WTC11 (cell line): ENCODE measurements around the gene LAGE3. TPM values are rescaled to one million over a fixed set of nuclear protein-coding genes. Genes with fewer than 3 reads are reported as not detected.

Source experiments
- ATAC-seq: fragments of 200-7000 bp; cut with Tn5 transposase; 2 replicates; pipeline ENCODE4 v1.10.0; 2021; ENCODE audit warnings: mild to moderate bottlenecking, moderate library complexity
- CTCF ChIA-PET: fragments of 300-600 bp; sonication (Branson Sonifier 250); formaldehyde crosslinking; loops from one replicate; lab custom pipeline; 2021; ENCODE audit warnings: antibody characterized with exemption; lab: Charles Lee
- POLR2A ChIA-PET: fragments of 350-600 bp; sonication (Branson Sonifier 250); formaldehyde crosslinking; loops from one replicate; lab custom pipeline; 2021; ENCODE audit warnings: antibody characterized with exemption; lab: Charles Lee
- DNase-seq: peaks from one replicate; pipeline ENCODE4 v3.0.0; 2021; ENCODE audit warnings: low spot score
- H3K27ac Mint-ChIP-seq: 2 replicates; pipeline ENCODE4 v1.8.0; 2021; ENCODE audit warnings: mixed read lengths
- H3K27me3 Mint-ChIP-seq: 2 replicates; pipeline ENCODE4 v1.8.0; 2021; ENCODE audit warnings: low read depth, mild to moderate bottlenecking, moderate library complexity, mixed read lengths
- H3K36me3 Mint-ChIP-seq: 2 replicates; pipeline ENCODE4 v1.8.0; 2021; ENCODE audit warnings: mixed read lengths
- H3K4me1 Mint-ChIP-seq: 2 replicates; pipeline ENCODE4 v1.8.0; 2022; ENCODE audit warnings: mixed read lengths
- H3K4me3 Mint-ChIP-seq: 2 replicates; pipeline ENCODE4 v1.8.0; 2021; ENCODE audit warnings: mild to moderate bottlenecking, moderate library complexity, mixed read lengths
- H3K9me3 Mint-ChIP-seq: 2 replicates; pipeline ENCODE4 v1.8.0; 2021; ENCODE audit warnings: mixed read lengths
- ELF4 ChIP-seq: sonication (generic); formaldehyde crosslinking; IDR thresholded peaks from 2 replicates; pipeline ENCODE4 v1.8.1; 2022; ENCODE audit warnings: low read depth, mild to moderate bottlenecking, moderate library complexity, missing genetic modification reagents
- EMX1 ChIP-seq: fragments of 250-450 bp; sonication (Bioruptor Pico); IDR thresholded peaks from 2 replicates; pipeline ENCODE4 v1.8.0; 2021; ENCODE audit warnings: mild to moderate bottlenecking
- ETV6 ChIP-seq: sonication (generic); formaldehyde crosslinking; IDR thresholded peaks from 2 replicates; pipeline ENCODE4 v1.8.1; 2022; ENCODE audit warnings: mild to moderate bottlenecking, missing genetic modification reagents
- FOXJ3 ChIP-seq: sonication (generic); formaldehyde crosslinking; IDR thresholded peaks from 2 replicates; pipeline ENCODE4 v1.9.0; 2021; ENCODE audit warnings: missing genetic modification reagents, mild to moderate bottlenecking, borderline replicate concordance
- FOXK1 ChIP-seq: sonication (generic); formaldehyde crosslinking; IDR thresholded peaks from 2 replicates; pipeline ENCODE4 v1.8.0; 2022; ENCODE audit warnings: mild to moderate bottlenecking, moderate library complexity, missing genetic modification reagents
- GRHL2 ChIP-seq: fragments of 250-450 bp; sonication (Bioruptor Pico); IDR thresholded peaks from 2 replicates; pipeline ENCODE4 v1.8.0; 2022; ENCODE audit warnings: mild to moderate bottlenecking, moderate library complexity; ENCODE audit not compliant: insufficient replicate concordance, severe bottlenecking
- HMGA2 ChIP-seq: fragments of 250-450 bp; sonication (Bioruptor Pico); IDR thresholded peaks from 2 replicates; pipeline ENCODE4 v1.4.0; 2021; ENCODE audit warnings: mild to moderate bottlenecking, moderate library complexity
- KAT7 ChIP-seq: sonication (generic); formaldehyde crosslinking; IDR thresholded peaks from 2 replicates; pipeline ENCODE4 v1.8.1; 2023; ENCODE audit warnings: missing genetic modification reagents, mild to moderate bottlenecking, borderline replicate concordance
- MXD4 ChIP-seq: fragments of 250-450 bp; sonication (Bioruptor Pico); IDR thresholded peaks from 2 replicates; pipeline ENCODE4 v1.8.0; 2021; ENCODE audit warnings: mild to moderate bottlenecking, moderate library complexity, borderline replicate concordance
- MYBL2 ChIP-seq: sonication (generic); formaldehyde crosslinking; IDR thresholded peaks from 2 replicates; pipeline ENCODE4 v1.8.1; 2023; ENCODE audit warnings: mild to moderate bottlenecking, moderate library complexity, missing genetic modification reagents
- NFYB ChIP-seq: sonication (generic); formaldehyde crosslinking; conservative IDR thresholded peaks from 2 replicates; pipeline ENCODE4 v1.8.0; 2022; ENCODE audit warnings: low read depth, missing genetic modification reagents
- NR2C2 ChIP-seq: sonication (generic); formaldehyde crosslinking; IDR thresholded peaks from 2 replicates; pipeline ENCODE4 v1.8.0; 2022; ENCODE audit warnings: mild to moderate bottlenecking, missing genetic modification reagents
- TCF7 ChIP-seq: sonication (generic); formaldehyde crosslinking; IDR thresholded peaks from 2 replicates; pipeline ENCODE4 v1.8.0; 2022; ENCODE audit warnings: mild to moderate bottlenecking, low read depth, missing genetic modification reagents, moderate library complexity
- TEAD4 ChIP-seq: sonication (generic); formaldehyde crosslinking; IDR thresholded peaks from 2 replicates; pipeline ENCODE4 v1.8.0; 2022; ENCODE audit warnings: mild to moderate bottlenecking, missing genetic modification reagents
- ZNF121 ChIP-seq: sonication (generic); formaldehyde crosslinking; IDR thresholded peaks from 2 replicates; pipeline ENCODE4 v1.8.0; 2023; ENCODE audit warnings: missing genetic modification reagents
- ZNF138 ChIP-seq: sonication (generic); formaldehyde crosslinking; conservative IDR thresholded peaks from 2 replicates; pipeline ENCODE4 v1.8.1; 2022; ENCODE audit warnings: mild to moderate bottlenecking, moderate library complexity, missing genetic modification reagents
- ZNF263 ChIP-seq: sonication (generic); formaldehyde crosslinking; IDR thresholded peaks from 2 replicates; pipeline ENCODE4 v1.8.1; 2022; ENCODE audit warnings: low read depth, mild to moderate bottlenecking, moderate library complexity, missing genetic modification reagents
- ZNF317 ChIP-seq: sonication (generic); formaldehyde crosslinking; IDR thresholded peaks from 2 replicates; pipeline ENCODE4 v1.8.1; 2023; ENCODE audit warnings: low read depth, mild to moderate bottlenecking, moderate library complexity, missing genetic modification reagents, borderline replicate concordance
- ZNF416 ChIP-seq: fragments of 250-450 bp; sonication (Bioruptor Pico); IDR thresholded peaks from 2 replicates; pipeline ENCODE4 v1.9.0; 2021; ENCODE audit warnings: mild to moderate bottlenecking, inconsistent platforms
- ZNF671 ChIP-seq: fragments of 250-450 bp; sonication (Bioruptor Pico); IDR thresholded peaks from 2 replicates; pipeline ENCODE4 v1.8.0; 2021; ENCODE audit warnings: mild to moderate bottlenecking
- total RNA-seq: library from RNA; stranded (reverse); gene quantifications from 3 replicates; pipeline ENCODE4 v1.2.3, GENCODE V29; 2021
- TF ChIP-seq, protein P1 (sequence below): sonication (generic); formaldehyde crosslinking; IDR thresholded peaks from 2 replicates; pipeline ENCODE4 v1.8.1; 2023; ENCODE audit warnings: mild to moderate bottlenecking, moderate library complexity, missing genetic modification reagents
- TF ChIP-seq, protein P2 (sequence below): sonication (generic); formaldehyde crosslinking; IDR thresholded peaks from 2 replicates; pipeline ENCODE4 v1.8.1; 2023; ENCODE audit warnings: mild to moderate bottlenecking, missing genetic modification reagents, moderate library complexity
- TF ChIP-seq, protein P3 (sequence below): sonication (generic); formaldehyde crosslinking; conservative IDR thresholded peaks from 2 replicates; pipeline ENCODE4 v1.8.1; 2022; ENCODE audit warnings: mild to moderate bottlenecking, missing genetic modification reagents
- TF ChIP-seq, protein P4 (sequence below): sonication (generic); formaldehyde crosslinking; IDR thresholded peaks from 2 replicates; pipeline ENCODE4 v1.8.1; 2022; ENCODE audit warnings: missing genetic modification reagents, borderline replicate concordance
- TF ChIP-seq, protein P5 (sequence below): sonication (generic); formaldehyde crosslinking; IDR thresholded peaks from 2 replicates; pipeline ENCODE4 v1.8.0; 2022; ENCODE audit warnings: mild to moderate bottlenecking, missing genetic modification reagents
- TF ChIP-seq, protein P6 (sequence below): sonication (generic); formaldehyde crosslinking; IDR thresholded peaks from 2 replicates; pipeline ENCODE4 v1.8.1; 2023; ENCODE audit warnings: mild to moderate bottlenecking, missing genetic modification reagents, moderate library complexity
- TF ChIP-seq, protein P7 (sequence below): sonication (generic); formaldehyde crosslinking; IDR thresholded peaks from 2 replicates; pipeline ENCODE4 v1.8.1; 2023; ENCODE audit warnings: mild to moderate bottlenecking, missing genetic modification reagents
- TF ChIP-seq, protein P8 (sequence below): fragments of 250-450 bp; sonication (Bioruptor Pico); IDR thresholded peaks from 2 replicates; pipeline ENCODE4 v1.9.0; 2021; ENCODE audit warnings: moderate library complexity, mild to moderate bottlenecking, inconsistent platforms, borderline replicate concordance

The LAGE3 gene
- total RNA-seq, 1 experiment from 2014 or later: 46.1 TPM

DNA sequence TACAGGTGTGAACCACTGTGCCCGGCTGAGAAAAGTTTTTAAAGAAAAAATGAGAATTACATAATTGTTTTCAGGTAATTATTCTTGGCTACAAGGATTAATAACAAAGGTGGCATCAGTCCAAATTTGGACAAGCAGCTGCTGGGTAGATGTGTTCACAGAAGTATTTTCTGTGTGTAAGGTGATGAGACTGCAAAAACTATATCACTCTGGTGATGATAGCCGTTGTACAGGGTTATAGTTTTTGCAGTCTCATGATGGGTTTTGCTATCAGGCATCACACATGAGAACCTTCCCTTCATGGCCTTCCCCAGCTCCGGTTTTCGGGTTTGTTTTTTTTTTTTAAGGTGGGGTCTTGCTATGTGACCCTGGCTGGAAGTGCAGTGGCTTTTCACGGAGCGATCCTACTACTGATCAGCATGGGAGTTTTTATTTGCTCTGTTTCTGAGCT, 16.4 kb upstream of the LAGE3 start:
- ChIA-PET POLR2A (no interaction called here), CTCF (interaction anchor here (0.6 kb wide), 1 partner anchor 72 kb away, joined by 3 read pairs; no protein-coding TSS in a partner anchor)
- Mint-ChIP-seq H3K4me3 (no peak overlapping the region), H3K27ac (no peak overlapping the region)
- TF ChIP-seq ETV6 (CRISPR knock-in tag): no peak
- TF ChIP-seq, protein P1, sequence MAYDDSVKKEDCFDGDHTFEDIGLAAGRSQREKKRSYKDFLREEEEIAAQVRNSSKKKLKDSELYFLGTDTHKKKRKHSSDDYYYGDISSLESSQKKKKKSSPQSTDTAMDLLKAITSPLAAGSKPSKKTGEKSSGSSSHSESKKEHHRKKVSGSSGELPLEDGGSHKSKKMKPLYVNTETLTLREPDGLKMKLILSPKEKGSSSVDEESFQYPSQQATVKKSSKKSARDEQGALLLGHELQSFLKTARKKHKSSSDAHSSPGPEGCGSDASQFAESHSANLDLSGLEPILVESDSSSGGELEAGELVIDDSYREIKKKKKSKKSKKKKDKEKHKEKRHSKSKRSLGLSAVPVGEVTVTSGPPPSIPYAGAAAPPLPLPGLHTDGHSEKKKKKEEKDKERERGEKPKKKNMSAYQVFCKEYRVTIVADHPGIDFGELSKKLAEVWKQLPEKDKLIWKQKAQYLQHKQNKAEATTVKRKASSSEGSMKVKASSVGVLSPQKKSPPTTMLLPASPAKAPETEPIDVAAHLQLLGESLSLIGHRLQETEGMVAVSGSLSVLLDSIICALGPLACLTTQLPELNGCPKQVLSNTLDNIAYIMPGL (CRISPR knock-in tag): no peak
- no peak for TF ChIP-seq KAT7 (CRISPR knock-in tag)
- no peak for TF ChIP-seq HMGA2 (CRISPR knock-in tag)
- no peak for TF ChIP-seq ZNF263 (CRISPR knock-in tag)
- no peak for TF ChIP-seq ZNF416 (CRISPR knock-in tag)
- no peak for TF ChIP-seq TCF7 (CRISPR knock-in tag)
- no peak for TF ChIP-seq FOXK1
- TF ChIP-seq, protein P2, sequence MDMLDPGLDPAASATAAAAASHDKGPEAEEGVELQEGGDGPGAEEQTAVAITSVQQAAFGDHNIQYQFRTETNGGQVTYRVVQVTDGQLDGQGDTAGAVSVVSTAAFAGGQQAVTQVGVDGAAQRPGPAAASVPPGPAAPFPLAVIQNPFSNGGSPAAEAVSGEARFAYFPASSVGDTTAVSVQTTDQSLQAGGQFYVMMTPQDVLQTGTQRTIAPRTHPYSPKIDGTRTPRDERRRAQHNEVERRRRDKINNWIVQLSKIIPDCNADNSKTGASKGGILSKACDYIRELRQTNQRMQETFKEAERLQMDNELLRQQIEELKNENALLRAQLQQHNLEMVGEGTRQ (CRISPR knock-in tag): no peak
- TF ChIP-seq MXD4 (CRISPR knock-in tag): no peak
- TF ChIP-seq GRHL2: no peak
- TF ChIP-seq ZNF671: no peak
- no peak for TF ChIP-seq MYBL2 (CRISPR knock-in tag)
- TF ChIP-seq, all 79 proteins: peak for 0
- Mint-ChIP-seq H3K27me3 (peaks cover 5% of the 10 kb centered on the region; the same call in 1 of the 2 replicates), H3K36me3 (no peaks in the 10 kb centered on the region), H3K9me3 (no peaks in the 10 kb centered on the region), H3K4me1 (no peaks in the 10 kb centered on the region)
- DNase-seq (no peak), ATAC-seq (no peak)

DNA sequence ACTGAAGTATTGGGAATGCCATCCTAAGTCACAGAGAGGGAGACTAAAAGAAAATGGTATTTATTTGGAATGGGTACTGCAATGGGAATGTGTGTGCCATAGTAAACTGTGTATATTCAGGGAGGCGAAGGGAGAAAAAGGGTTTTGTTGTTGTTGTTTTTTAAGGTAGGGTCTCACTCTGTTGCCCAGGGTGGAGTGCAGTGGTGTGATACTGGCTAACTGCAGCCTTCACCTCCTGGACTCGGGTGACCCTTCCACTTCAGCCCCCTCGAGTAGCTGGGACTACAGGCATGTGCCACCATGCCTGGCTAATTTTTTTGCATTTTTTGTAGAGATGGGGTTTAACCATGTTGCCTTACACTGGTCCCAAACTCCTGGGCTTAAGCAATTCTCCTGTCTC, 15.6 kb upstream of the LAGE3 start:
- CTCF ChIA-PET: no interaction called here
- Mint-ChIP-seq H3K9me3 (no peaks in the 10 kb centered on the region), H3K4me3 (no peak overlapping the region), H3K27me3 (peaks cover 5% of the 10 kb centered on the region; the same call in 1 of the 2 replicates), H3K36me3 (no peaks in the 10 kb centered on the region), H3K4me1 (peaks cover 1% of the 10 kb centered on the region; the same call in 1 of the 2 replicates), H3K27ac (no peak overlapping the region)
- ATAC-seq (no peak), DNase-seq (no peak)
- POLR2A ChIA-PET: no interaction called here
- TF ChIP-seq ZNF317 (CRISPR knock-in tag): no peak
- no peak for TF ChIP-seq NFYB (CRISPR knock-in tag)
- TF ChIP-seq, protein P3, sequence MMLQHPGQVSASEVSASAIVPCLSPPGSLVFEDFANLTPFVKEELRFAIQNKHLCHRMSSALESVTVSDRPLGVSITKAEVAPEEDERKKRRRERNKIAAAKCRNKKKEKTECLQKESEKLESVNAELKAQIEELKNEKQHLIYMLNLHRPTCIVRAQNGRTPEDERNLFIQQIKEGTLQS (CRISPR knock-in tag): no peak
- TF ChIP-seq ZNF138: no peak
- no peak for TF ChIP-seq FOXJ3 (CRISPR knock-in tag)
- no peak for TF ChIP-seq NR2C2 (CRISPR knock-in tag)
- TF ChIP-seq ELF4: no peak
- no peak for TF ChIP-seq TEAD4 (CRISPR knock-in tag)
- TF ChIP-seq, protein P4, sequence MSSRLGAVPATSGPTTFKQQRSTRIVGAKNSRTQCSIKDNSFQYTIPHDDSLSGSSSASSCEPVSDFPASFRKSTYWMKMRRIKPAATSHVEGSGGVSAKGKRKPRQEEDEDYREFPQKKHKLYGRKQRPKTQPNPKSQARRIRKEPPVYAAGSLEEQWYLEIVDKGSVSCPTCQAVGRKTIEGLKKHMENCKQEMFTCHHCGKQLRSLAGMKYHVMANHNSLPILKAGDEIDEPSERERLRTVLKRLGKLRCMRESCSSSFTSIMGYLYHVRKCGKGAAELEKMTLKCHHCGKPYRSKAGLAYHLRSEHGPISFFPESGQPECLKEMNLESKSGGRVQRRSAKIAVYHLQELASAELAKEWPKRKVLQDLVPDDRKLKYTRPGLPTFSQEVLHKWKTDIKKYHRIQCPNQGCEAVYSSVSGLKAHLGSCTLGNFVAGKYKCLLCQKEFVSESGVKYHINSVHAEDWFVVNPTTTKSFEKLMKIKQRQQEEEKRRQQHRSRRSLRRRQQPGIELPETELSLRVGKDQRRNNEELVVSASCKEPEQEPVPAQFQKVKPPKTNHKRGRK (CRISPR knock-in tag): no peak
- TF ChIP-seq, protein P5, sequence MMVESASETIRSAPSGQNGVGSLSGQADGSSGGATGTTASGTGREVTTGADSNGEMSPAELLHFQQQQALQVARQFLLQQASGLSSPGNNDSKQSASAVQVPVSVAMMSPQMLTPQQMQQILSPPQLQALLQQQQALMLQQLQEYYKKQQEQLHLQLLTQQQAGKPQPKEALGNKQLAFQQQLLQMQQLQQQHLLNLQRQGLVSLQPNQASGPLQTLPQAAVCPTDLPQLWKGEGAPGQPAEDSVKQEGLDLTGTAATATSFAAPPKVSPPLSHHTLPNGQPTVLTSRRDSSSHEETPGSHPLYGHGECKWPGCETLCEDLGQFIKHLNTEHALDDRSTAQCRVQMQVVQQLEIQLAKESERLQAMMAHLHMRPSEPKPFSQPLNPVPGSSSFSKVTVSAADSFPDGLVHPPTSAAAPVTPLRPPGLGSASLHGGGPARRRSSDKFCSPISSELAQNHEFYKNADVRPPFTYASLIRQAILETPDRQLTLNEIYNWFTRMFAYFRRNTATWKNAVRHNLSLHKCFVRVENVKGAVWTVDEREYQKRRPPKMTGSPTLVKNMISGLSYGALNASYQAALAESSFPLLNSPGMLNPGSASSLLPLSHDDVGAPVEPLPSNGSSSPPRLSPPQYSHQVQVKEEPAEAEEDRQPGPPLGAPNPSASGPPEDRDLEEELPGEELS (CRISPR knock-in tag): no peak
- TF ChIP-seq, protein P6, sequence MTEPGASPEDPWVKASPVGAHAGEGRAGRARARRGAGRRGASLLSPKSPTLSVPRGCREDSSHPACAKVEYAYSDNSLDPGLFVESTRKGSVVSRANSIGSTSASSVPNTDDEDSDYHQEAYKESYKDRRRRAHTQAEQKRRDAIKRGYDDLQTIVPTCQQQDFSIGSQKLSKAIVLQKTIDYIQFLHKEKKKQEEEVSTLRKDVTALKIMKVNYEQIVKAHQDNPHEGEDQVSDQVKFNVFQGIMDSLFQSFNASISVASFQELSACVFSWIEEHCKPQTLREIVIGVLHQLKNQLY: no peak
- no peak for TF ChIP-seq MXD4 (CRISPR knock-in tag)
- TF ChIP-seq ZNF671: no peak
- TF ChIP-seq, protein P7, sequence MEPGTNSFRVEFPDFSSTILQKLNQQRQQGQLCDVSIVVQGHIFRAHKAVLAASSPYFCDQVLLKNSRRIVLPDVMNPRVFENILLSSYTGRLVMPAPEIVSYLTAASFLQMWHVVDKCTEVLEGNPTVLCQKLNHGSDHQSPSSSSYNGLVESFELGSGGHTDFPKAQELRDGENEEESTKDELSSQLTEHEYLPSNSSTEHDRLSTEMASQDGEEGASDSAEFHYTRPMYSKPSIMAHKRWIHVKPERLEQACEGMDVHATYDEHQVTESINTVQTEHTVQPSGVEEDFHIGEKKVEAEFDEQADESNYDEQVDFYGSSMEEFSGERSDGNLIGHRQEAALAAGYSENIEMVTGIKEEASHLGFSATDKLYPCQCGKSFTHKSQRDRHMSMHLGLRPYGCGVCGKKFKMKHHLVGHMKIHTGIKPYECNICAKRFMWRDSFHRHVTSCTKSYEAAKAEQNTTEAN (CRISPR knock-in tag): no peak
- TF ChIP-seq ZNF121 (CRISPR knock-in tag): no peak
- TF ChIP-seq EMX1 (CRISPR knock-in tag): no peak
- TF ChIP-seq, protein P8, sequence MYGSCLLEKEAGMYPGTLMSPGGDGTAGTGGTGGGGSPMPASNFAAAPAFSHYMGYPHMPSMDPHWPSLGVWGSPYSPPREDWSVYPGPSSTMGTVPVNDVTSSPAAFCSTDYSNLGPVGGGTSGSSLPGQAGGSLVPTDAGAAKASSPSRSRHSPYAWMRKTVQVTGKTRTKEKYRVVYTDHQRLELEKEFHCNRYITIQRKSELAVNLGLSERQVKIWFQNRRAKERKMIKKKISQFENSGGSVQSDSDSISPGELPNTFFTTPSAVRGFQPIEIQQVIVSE (CRISPR knock-in tag): no peak
